K562 (cell line): Measurements from ENCODE around the gene NT5C3B. TPM values are rescaled to one million over a fixed set of nuclear protein-coding genes. Genes with fewer than 3 reads are reported as not detected.

ENCODE experiments used
- ATAC-seq: fragments of 200-7000 bp; cut with Tn5 transposase; 3 replicates; pipeline ENCODE4 v1.9.1; 2020; ENCODE audit warnings: moderate library complexity
- BruUV-seq: library from RNA; stranded (reverse); fragments of 400-500 nt; replicated peaks from 2 replicates; lab custom pipeline; 2021; lab: Mats Ljungman, UMichigan
- CTCF ChIA-PET: fragments of 300-600 bp; formaldehyde crosslinking; extraction: SDS; loops from one replicate; lab custom pipeline; 2021; ENCODE audit warnings: low intra/inter-chr PET ratio; lab: Yijun Ruan, JAX
- POLR2A ChIA-PET: fragments of 300-600, 350-650 bp; sonication (Branson Sonifier 250); formaldehyde crosslinking; extraction: SDS; loops from one replicate; lab custom pipeline; 2021; ENCODE audit warnings: antibody characterized with exemption, inconsistent platforms; lab: Yijun Ruan, JAX
- DNase-seq, 4 experiments: peaks; one replicate each; pipeline versions ENCODE4 v3.0.0 to v3.0.0-alpha.2; 2011 to 2018; ENCODE audit warnings: low spot score in 3 of 4, mixed read lengths in 3 of 4; ENCODE audit errors: extremely low read depth in 1 of 4
- FAIRE-seq: peaks from 2 replicates; lab custom pipeline; 2011; peaks lifted over from hg19 to GRCh38; lab: Jason Lieb, UNC
- H2AFZ ChIP-seq: 2 replicates; pipeline ENCODE4 v1.6.0; 2011; ENCODE audit warnings: low read depth, low read length, control low read depth, inconsistent platforms
- H3K27ac ChIP-seq: fragments of 200-600 bp; 3 replicates; pipeline ENCODE4 v1.8.0; 2011; ENCODE audit warnings: low read depth, mild to moderate bottlenecking, control low read depth, inconsistent platforms, low read length, moderate library complexity, mixed read lengths; ENCODE audit errors: extremely low read depth
- H3K27me3 ChIP-seq, 2 experiments: fragments of 300-600 bp in 1 of 2; 2 replicates in 1 of 2; 3 replicates in 1 of 2; pipeline versions ENCODE4 v1.6.0 to v1.8.0; 2011; ENCODE audit warnings: inconsistent platforms in 2 of 2, low read length in 2 of 2, mild to moderate bottlenecking in 1 of 2, mixed read lengths in 1 of 2, moderate library complexity in 1 of 2; ENCODE audit not compliant: control insufficient read depth in 2 of 2, insufficient read depth in 2 of 2
- H3K36me3 ChIP-seq: fragments of 300-600 bp; 3 replicates; pipeline ENCODE4 v1.8.0; 2011; ENCODE audit warnings: mild to moderate bottlenecking, low read length, inconsistent platforms; ENCODE audit not compliant: control insufficient read depth, insufficient read depth
- H3K4me1 ChIP-seq, 2 experiments: fragments of 200-600 bp in 1 of 2; replicated peaks in 1 of 2; 2 replicates in 1 of 2; 3 replicates in 1 of 2; pipeline versions ENCODE4 v1.5.1 to v1.8.0; 2011; ENCODE audit warnings: inconsistent platforms in 2 of 2, low read length in 2 of 2, mild to moderate bottlenecking in 1 of 2, mixed read lengths in 1 of 2, moderate library complexity in 1 of 2; ENCODE audit not compliant: control insufficient read depth in 2 of 2, insufficient read depth in 2 of 2
- H3K4me2 ChIP-seq: 2 replicates; pipeline ENCODE4 v1.6.1; 2011; ENCODE audit warnings: low read length, control low read depth, inconsistent platforms, mixed read lengths; ENCODE audit not compliant: insufficient read depth
- H3K4me3 ChIP-seq: fragments of 200-600 bp; sonication (generic), shearing (Covaris generic); 2 replicates; pipeline ENCODE4 v1.5.1; 2016; ENCODE audit warnings: control low read depth, inconsistent platforms
- H3K79me2 ChIP-seq: fragments of 200-600 bp; 3 replicates; pipeline ENCODE4 v1.8.0; 2011; ENCODE audit warnings: low read length, inconsistent platforms; ENCODE audit not compliant: control insufficient read depth, insufficient read depth
- H3K9ac ChIP-seq, 2 experiments: 2 replicates each; pipeline versions ENCODE4 v1.6.0 to v1.6.1; 2011; ENCODE audit warnings: low read depth in 2 of 2, low read length in 2 of 2, control low read depth in 1 of 2, inconsistent platforms in 1 of 2, mild to moderate bottlenecking in 1 of 2, mixed read lengths in 1 of 2; ENCODE audit not compliant: insufficient read depth in 1 of 2
- H3K9me1 ChIP-seq: one replicate; pipeline ENCODE4 v1.6.0; 2011; ENCODE audit warnings: inconsistent platforms, mild to moderate bottlenecking, low read length, moderate library complexity; ENCODE audit not compliant: control insufficient read depth, insufficient read depth
- H3K9me3 ChIP-seq: replicated peaks from 2 replicates; pipeline ENCODE4 v1.5.1; 2011; ENCODE audit warnings: low read depth, low read length, inconsistent platforms; ENCODE audit not compliant: control insufficient read depth, insufficient read depth
- H4K20me1 ChIP-seq: replicated peaks from 2 replicates; pipeline ENCODE4 v1.6.1; 2011; ENCODE audit warnings: low read length, inconsistent platforms, mixed read lengths; ENCODE audit not compliant: control insufficient read depth, insufficient read depth
- MCM2 ChIP-seq: fragments of 450-650 bp; IDR thresholded peaks from 2 replicates; pipeline ENCODE4 v1.6.1; 2017; ENCODE audit warnings: low read depth, mild to moderate bottlenecking
- NCOR1 ChIP-seq: fragments of 450-650 bp; IDR thresholded peaks from 2 replicates; pipeline ENCODE4 v1.6.1; 2016; ENCODE audit warnings: mild to moderate bottlenecking, moderate library complexity
- NFYB ChIP-seq: IDR thresholded peaks from 2 replicates; pipeline ENCODE4 v1.6.1; 2011; ENCODE audit warnings: mild to moderate bottlenecking, moderate library complexity; ENCODE audit not compliant: insufficient read length; ENCODE audit errors: extremely low read depth
- NUFIP1 ChIP-seq: fragments of 450-650 bp; IDR thresholded peaks from 2 replicates; pipeline ENCODE4 v1.6.1; 2018; ENCODE audit not compliant: partially characterized antibody
- PHF21A ChIP-seq: fragments of 450-650 bp; IDR thresholded peaks from 2 replicates; pipeline ENCODE4 v1.6.1; 2017; ENCODE audit warnings: low read depth, borderline replicate concordance
- POLR2AphosphoS5 ChIP-seq: IDR thresholded peaks from 2 replicates; pipeline ENCODE4 v1.6.1; 2011; ENCODE audit warnings: mild to moderate bottlenecking, low read depth, low read length, moderate library complexity; ENCODE audit not compliant: control insufficient read depth, insufficient read depth
- POLR3A ChIP-seq: IDR thresholded peaks from 2 replicates; pipeline ENCODE4 v1.6.1; 2011; ENCODE audit warnings: borderline replicate concordance, mild to moderate bottlenecking, moderate library complexity; ENCODE audit not compliant: insufficient read length, insufficient read depth; ENCODE audit errors: extremely low read depth
- RFX1 ChIP-seq: fragments of 450-650 bp; IDR thresholded peaks from 2 replicates; pipeline ENCODE4 v1.6.1; 2016; ENCODE audit warnings: mild to moderate bottlenecking, moderate library complexity
- SMARCE1 ChIP-seq: fragments of 450-650 bp; IDR thresholded peaks from 2 replicates; pipeline ENCODE4 v1.7.1; 2016; ENCODE audit warnings: mild to moderate bottlenecking
- STAT5A ChIP-seq: IDR thresholded peaks from 2 replicates; pipeline ENCODE4 v1.6.1; 2012; ENCODE audit warnings: low read length, inconsistent platforms, borderline replicate concordance
- TAL1 ChIP-seq: fragments of 450-650 bp; IDR thresholded peaks from 2 replicates; pipeline ENCODE4 v1.6.1; 2016; ENCODE audit warnings: mild to moderate bottlenecking
- ZNF239 ChIP-seq: fragments of 250-450 bp; sonication (Bioruptor Pico); IDR thresholded peaks from 2 replicates; pipeline ENCODE4 v1.4.0; 2020; ENCODE audit warnings: mild to moderate bottlenecking
- ZNF707 ChIP-seq: fragments of 250-450 bp; sonication (Bioruptor Pico); conservative IDR thresholded peaks from 2 replicates; pipeline ENCODE4 v1.8.0; 2022; ENCODE audit warnings: inconsistent platforms, mild to moderate bottlenecking, moderate library complexity
- WGBS: fragments of 100-300 bp; shearing (Covaris generic); methylation state at CpG from one replicate; pipeline ENCODE4 v1.1.6; 2016; ENCODE audit warnings: low coverage, mixed read lengths; ENCODE audit not compliant: insufficient coverage; ENCODE audit errors: missing lambda C conversion rate; 5-methylcytosine and 5-hydroxymethylcytosine counted together
- in situ Hi-C: fragments of 300-500 bp; cut with MboI; formaldehyde crosslinking; loops from 4 replicates; pipeline ENCODE4 v1.15.0; 2018; ENCODE audit warnings: inconsistent platforms, mixed read lengths
- intact Hi-C: fragments of 100-400 bp; cut with micrococcal nuclease; formaldehyde crosslinking; loops from 2 replicates; pipeline ENCODE4 v1.14.2; 2022
- polyA plus RNA-seq, 8 experiments: library from polyadenylated mRNA; depleted of rRNA in 4 of 8; stranded (reverse) in 5 of 8; unstranded in 3 of 8; fragments of >200 nt; fragmentation: Nextera tagmentation in 2 of 8; fragmentation: Illumina TruSeq in 1 of 8; extraction: Ambion mirVana in 2 of 8; extraction: Trizol in 1 of 8; gene quantifications; 2 replicates each; pipeline versions ENCODE4 v1.2.1 to v1.2.3, GENCODE V29; 2011 to 2014; ENCODE audit warnings: inconsistent platforms in 1 of 8, missing spikeins in 1 of 8
- total RNA-seq, 7 experiments: library from RNA; depleted of rRNA in 6 of 7; stranded (reverse); fragments of >200 nt in 6 of 7; fragmentation: Illumina TruSeq in 2 of 7; extraction: Trizol in 2 of 7; gene quantifications; 2 replicates each; pipeline versions ENCODE4 v1.2.1 to v1.2.3, GENCODE V29; 2011 to 2021; ENCODE audit warnings: low replicate concordance in 1 of 7
- TF ChIP-seq, protein P1 (sequence below): fragments of 200-800 bp; sonication (Bioruptor generic); IDR thresholded peaks from 2 replicates; pipeline ENCODE4 v1.6.1; 2017; ENCODE audit warnings: missing genetic modification characterization, missing compliant biosample characterization
- TF ChIP-seq, protein P2 (sequence below), 2 experiments: fragments of 150-350 bp in 1 of 2; IDR thresholded peaks; 2 replicates each; pipeline ENCODE4 v1.6.1; 2012 to 2016; ENCODE audit warnings: low read depth in 2 of 2, low read length in 2 of 2, mild to moderate bottlenecking in 1 of 2, moderate library complexity in 1 of 2

NT5C3B gene
- total and polyA plus RNA-seq, 9 of the 15 experiments (the other 6 are each of a cell fraction or from before 2014, with no cell fraction given) = 2.0 to 166 (median 85.0) TPM

DNA sequence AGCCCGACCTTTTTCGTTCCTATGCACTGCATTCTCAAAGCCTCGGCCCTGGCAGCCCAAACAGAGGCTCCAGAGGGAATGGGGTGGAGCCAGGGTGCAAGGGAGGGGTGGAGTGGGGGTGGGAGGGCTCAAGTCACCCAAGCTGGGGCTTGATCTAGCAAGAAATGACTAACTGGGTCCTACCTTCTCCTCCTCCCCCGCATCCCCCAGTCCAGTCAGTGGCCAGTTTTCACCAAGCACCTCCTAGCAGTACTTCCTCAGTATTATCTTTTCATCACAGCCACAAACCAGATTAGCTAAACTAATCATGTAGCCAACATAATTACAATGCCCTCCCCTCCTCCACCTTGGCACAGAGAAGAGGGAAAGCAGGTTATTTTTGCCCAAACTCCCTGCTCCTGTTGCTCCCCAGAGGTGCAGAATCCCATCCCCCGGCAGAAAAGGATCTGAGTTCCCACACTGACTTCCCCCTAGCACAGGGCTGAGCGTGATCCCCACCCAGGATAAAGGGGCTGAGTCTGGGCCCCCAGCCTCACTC, 51.8 kb downstream of the NT5C3B start:
- Histone ChIP-seq H2AFZ (0 out of 2 replicates have a peak overlapping the region, but pooled peaks have one; percentile 44), H3K4me1 (peaks cover 34 to 44% of the 10 kb centered on the region in 2 experiments), H3K27me3 (no peaks in the 10 kb centered on the region), H3K9me3 (no peaks in the 10 kb centered on the region), H3K27ac (peak overlapping the region; percentile 89), H3K4me3 (peak overlapping the region; percentile 59), H3K9ac (peak overlapping the region; percentile 80 to 96; a peak in 3 of 4 replicates), H3K79me2 (peaks cover 65% of the 10 kb centered on the region), H3K9me1 (peaks cover 7% of the 10 kb centered on the region), H3K4me2 (peak overlapping the region; percentile 97), H3K36me3 (peaks cover 17% of the 10 kb centered on the region; the same call in 1 of the 3 replicates), H4K20me1 (peaks cover 9% of the 10 kb centered on the region)
- in situ Hi-C loops = no loop called here
- FAIRE-seq (peak; percentile 98), DNase-seq (peak; percentile 85 to 97 (median 91)), ATAC-seq (peak; percentile 62)
- BruUV-seq = no TSS peak
- intact Hi-C loops = loop anchor here (1.0 to 2.0 kb wide), 2 partner anchors 9 to 17 kb away; no protein-coding TSS in a partner anchor
- ChIA-PET POLR2A (interaction anchor here (0.7 to 3.7 kb wide), 10 partner anchors 8 to 232 kb away, joined by 3 to 30 read pairs (median 4); no protein-coding TSS in a partner anchor), CTCF (no interaction called here)
- WGBS = 0% methylated on average over 6 of the region's 6 CpGs
- TF ChIP-seq TAL1 = peak; percentile 56
- no peak; the same call in 1 of the 2 replicates for TF ChIP-seq POLR2AphosphoS5
- no peak for TF ChIP-seq ZNF707 (CRISPR knock-in tag)
- TF ChIP-seq PHF21A = no peak
- TF ChIP-seq MCM2 = no peak
- peak; percentile 22 for TF ChIP-seq NFYB
- TF ChIP-seq, protein P1, sequence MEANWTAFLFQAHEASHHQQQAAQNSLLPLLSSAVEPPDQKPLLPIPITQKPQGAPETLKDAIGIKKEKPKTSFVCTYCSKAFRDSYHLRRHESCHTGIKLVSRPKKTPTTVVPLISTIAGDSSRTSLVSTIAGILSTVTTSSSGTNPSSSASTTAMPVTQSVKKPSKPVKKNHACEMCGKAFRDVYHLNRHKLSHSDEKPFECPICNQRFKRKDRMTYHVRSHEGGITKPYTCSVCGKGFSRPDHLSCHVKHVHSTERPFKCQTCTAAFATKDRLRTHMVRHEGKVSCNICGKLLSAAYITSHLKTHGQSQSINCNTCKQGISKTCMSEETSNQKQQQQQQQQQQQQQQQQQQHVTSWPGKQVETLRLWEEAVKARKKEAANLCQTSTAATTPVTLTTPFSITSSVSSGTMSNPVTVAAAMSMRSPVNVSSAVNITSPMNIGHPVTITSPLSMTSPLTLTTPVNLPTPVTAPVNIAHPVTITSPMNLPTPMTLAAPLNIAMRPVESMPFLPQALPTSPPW (CRISPR knock-in tag) = peak; percentile 96
- no peak for TF ChIP-seq NUFIP1
- no peak for TF ChIP-seq POLR3A
- TF ChIP-seq SMARCE1 = peak; percentile 93
- TF ChIP-seq ZNF239 (CRISPR knock-in tag) = no peak
- no peak; the same call in none of the 2 replicates for TF ChIP-seq NCOR1
- TF ChIP-seq RFX1 = no peak
- 0 out of 2 replicates have a peak, but pooled peaks have one; percentile 26 for TF ChIP-seq STAT5A
- TF ChIP-seq, protein P2, sequence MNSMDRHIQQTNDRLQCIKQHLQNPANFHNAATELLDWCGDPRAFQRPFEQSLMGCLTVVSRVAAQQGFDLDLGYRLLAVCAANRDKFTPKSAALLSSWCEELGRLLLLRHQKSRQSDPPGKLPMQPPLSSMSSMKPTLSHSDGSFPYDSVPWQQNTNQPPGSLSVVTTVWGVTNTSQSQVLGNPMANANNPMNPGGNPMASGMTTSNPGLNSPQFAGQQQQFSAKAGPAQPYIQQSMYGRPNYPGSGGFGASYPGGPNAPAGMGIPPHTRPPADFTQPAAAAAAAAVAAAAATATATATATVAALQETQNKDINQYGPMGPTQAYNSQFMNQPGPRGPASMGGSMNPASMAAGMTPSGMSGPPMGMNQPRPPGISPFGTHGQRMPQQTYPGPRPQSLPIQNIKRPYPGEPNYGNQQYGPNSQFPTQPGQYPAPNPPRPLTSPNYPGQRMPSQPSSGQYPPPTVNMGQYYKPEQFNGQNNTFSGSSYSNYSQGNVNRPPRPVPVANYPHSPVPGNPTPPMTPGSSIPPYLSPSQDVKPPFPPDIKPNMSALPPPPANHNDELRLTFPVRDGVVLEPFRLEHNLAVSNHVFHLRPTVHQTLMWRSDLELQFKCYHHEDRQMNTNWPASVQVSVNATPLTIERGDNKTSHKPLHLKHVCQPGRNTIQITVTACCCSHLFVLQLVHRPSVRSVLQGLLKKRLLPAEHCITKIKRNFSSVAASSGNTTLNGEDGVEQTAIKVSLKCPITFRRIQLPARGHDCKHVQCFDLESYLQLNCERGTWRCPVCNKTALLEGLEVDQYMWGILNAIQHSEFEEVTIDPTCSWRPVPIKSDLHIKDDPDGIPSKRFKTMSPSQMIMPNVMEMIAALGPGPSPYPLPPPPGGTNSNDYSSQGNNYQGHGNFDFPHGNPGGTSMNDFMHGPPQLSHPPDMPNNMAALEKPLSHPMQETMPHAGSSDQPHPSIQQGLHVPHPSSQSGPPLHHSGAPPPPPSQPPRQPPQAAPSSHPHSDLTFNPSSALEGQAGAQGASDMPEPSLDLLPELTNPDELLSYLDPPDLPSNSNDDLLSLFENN (IDR thresholded peaks at IDR 0.05; ENCODE audit: low read depth in 2 of 2, low read length in 2 of 2) = 0 out of 4 replicates have a peak, but pooled peaks of 1 of the 2 experiments have one; percentile 10
